Stomach (tissue), 9 donors: ENCODE results near the gene MAP2K2. TPM values are rescaled to one million over a fixed set of nuclear protein-coding genes. Genes with fewer than 3 reads are reported as not detected.

Source experiments
- DNase-seq, 2 donors: peaks; one replicate each; pipeline versions ENCODE4 v3.0.0 to v3.0.0-alpha.2; 2013 to 2019
- H3K27ac ChIP-seq, 5 donors: fragments of 200-600 bp in 4 of 5; sonication (generic) in 4 of 5; one replicate each; pipeline ENCODE4 v1.5.1; 2013 to 2019; ENCODE audit warnings: mild to moderate bottlenecking in 1 of 5, moderate library complexity in 1 of 5
- H3K27me3 ChIP-seq, 3 donors: fragments of 200-600 bp; sonication (generic); one replicate each; pipeline ENCODE4 v1.5.1; 2017 to 2019; ENCODE audit warnings: mixed run types in 1 of 3
- H3K36me3 ChIP-seq, 4 donors: fragments of 200-600 bp; sonication (generic); 1 replicate in 3 of 4; 2 replicates in 1 of 4; pipeline ENCODE4 v1.5.1; 2016 to 2019
- H3K4me1 ChIP-seq, 4 donors: fragments of 200-600 bp; sonication (generic); one replicate each; pipeline ENCODE4 v1.5.1; 2016 to 2019
- H3K4me3 ChIP-seq, 4 donors: fragments of 200-600 bp; sonication (generic) in 3 of 4; one replicate each; pipeline ENCODE4 v1.5.1; 2016 to 2019; ENCODE audit warnings: mild to moderate bottlenecking in 1 of 4
- H3K9me3 ChIP-seq, 4 donors: fragments of 200-600 bp; sonication (generic); one replicate each; pipeline ENCODE4 v1.5.1; 2016 to 2019
- EP300 ChIP-seq: sonication (generic); formaldehyde crosslinking; IDR thresholded peaks from one replicate; pipeline ENCODE4 v1.6.1; 2017; ENCODE audit warnings: antibody characterized with exemption
- POLR2A ChIP-seq, 4 donors: fragments of 450-650 bp; IDR thresholded peaks; one replicate each; pipeline ENCODE4 v1.6.1; 2016; ENCODE audit warnings: antibody characterized with exemption in 4 of 4, control low read depth in 2 of 4, mild to moderate bottlenecking in 1 of 4, moderate library complexity in 1 of 4
- POLR2AphosphoS5 ChIP-seq, 3 donors: sonication (generic); formaldehyde crosslinking; IDR thresholded peaks; one replicate each; pipeline ENCODE4 v1.6.1; 2016; ENCODE audit warnings: antibody characterized with exemption in 3 of 3
- WGBS, 5 donors: extraction: QIAGEN DNeasy Blood & Tissue Kit in 3 of 5; methylation state at CpG; one replicate each; pipeline versions ENCODE4 v1.1.5 to v1.1.7; 2013 to 2018; 5-methylcytosine and 5-hydroxymethylcytosine counted together
- intact Hi-C: fragments of 100-400 bp; cut with DNase I; formaldehyde crosslinking; loops from one replicate; pipeline ENCODE4 v1.15.1; 2023; ENCODE audit warnings: low total_unique reads
- polyA plus RNA-seq, 3 donors: library from polyadenylated mRNA; stranded (reverse); fragments of 200-250 nt; gene quantifications; one replicate each; pipeline ENCODE4 v1.2.3, GENCODE V29; 2013
- total RNA-seq, 5 donors: library from RNA; depleted of rRNA; stranded (reverse); fragments of >200 nt; gene quantifications; one replicate each; pipeline versions ENCODE4 v1.1.0 to v1.2.3, GENCODE V29; 2014 to 2016
- TF ChIP-seq, protein P1 (sequence below), 7 experiments: fragments of 450-650 bp in 4 of 7; fragments of 200-600 bp in 3 of 7; sonication (generic) in 3 of 7; IDR thresholded peaks; one replicate each; pipeline ENCODE4 v1.5.1; 2016 to 2019; ENCODE audit warnings: antibody characterized with exemption in 7 of 7, control low read depth in 2 of 7, mild to moderate bottlenecking in 1 of 7
- donor health status: healthy with polysubstance abuse.
- donor health status: Bipolar disorder and iron deficiency.
- donor health status: healthy.

MAP2K2 gene
- total and polyA plus RNA-seq, 8 donors, result 53.4 to 447 (median 116) TPM

DNA sequence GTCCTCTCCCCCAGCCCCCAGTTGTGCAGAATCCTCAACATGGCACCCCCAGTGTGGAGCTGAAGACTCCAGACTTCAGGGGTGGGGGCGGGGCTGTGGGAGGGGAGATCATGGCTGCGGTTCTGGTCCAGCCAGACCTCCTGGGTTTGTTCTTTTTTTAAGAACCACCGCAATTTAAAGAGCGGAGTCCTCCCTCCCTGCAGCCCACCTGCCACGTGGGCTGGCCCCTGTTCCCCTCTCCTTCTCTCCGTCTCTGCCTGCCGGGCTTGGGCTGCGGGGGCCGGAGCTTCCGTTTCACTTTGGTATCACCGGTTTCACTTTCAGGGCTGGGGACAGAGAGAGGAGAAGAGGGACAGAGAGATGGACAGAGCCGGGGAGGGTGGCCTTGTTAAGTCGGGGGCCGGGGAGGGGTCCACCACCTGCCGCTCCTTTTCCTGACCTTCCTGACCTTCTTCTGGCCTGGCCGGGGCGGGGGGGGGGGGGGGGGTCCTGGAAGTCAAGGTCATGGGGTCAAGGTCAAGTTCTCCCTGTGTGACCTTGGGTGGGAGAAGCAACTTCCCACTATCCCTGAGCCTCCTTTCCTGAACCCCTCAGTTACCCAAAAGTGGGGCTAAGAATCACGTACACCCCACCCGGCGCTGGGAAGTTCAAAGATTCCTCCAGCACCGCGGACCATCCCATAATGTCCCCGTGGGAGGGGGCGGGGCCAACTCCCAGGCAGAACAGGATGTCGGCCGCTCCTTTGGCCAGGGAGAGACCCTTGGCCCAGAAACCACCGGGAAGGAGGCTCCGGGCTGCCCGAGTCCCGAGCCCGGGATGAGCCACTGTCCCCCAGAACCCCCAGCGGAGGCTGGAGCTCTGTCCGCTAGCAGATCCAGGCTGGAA is 45.9 kb downstream of the MAP2K2 start:
- H3K4me1 ChIP-seq, result peaks cover 7 to 32% (median 19%) of the 10 kb centered on the region in 4 donors
- DNase-seq, result peak; percentile 63 to 86
- intact Hi-C loops, result no loop called here
- H3K4me3 ChIP-seq, result peak overlapping the region; percentile 54 to 64 (median 56)
- H3K27me3 ChIP-seq, result no peaks in the 10 kb centered on the region
- H3K27ac ChIP-seq, result peak overlapping the region; percentile 75 to 89 (median 87)
- no peak for TF ChIP-seq POLR2A (IDR thresholded peaks at IDR 0.05)
- TF ChIP-seq EP300, result no peak
- peak in 1 of 3 donors; percentile 3 for TF ChIP-seq POLR2AphosphoS5 (IDR thresholded peaks at IDR 0.05)
- no peaks in the 10 kb centered on the region for H3K36me3 ChIP-seq
- no peaks in the 10 kb centered on the region for H3K9me3 ChIP-seq
- WGBS, 5 donors, result 5 to 18% (median 8%) methylated on average over 24 to 33 of the region's 33 CpGs

DNA sequence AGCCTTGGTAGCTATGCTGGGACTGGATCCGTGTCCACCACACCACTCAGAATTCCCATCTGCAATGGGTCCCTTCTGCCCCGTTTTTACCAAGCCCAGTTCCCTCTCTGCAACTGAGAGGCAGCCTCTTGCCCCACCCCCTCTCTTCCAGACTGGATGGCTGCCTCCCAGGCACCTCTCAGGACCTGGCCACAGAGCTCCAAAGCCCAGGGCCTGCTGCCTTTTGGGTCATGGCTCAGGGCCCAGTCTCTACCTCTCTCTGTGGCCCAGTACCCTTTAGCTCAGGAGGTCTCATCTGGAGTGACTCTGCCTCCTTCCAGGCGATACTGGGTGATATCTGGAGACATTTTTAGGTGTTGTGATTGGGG is 46.9 kb downstream of the MAP2K2 start:
- H3K4me1 ChIP-seq, result peaks cover 7 to 30% (median 18%) of the 10 kb centered on the region in 4 donors
- H3K9me3 ChIP-seq, result no peaks in the 10 kb centered on the region
- TF ChIP-seq, protein P1, sequence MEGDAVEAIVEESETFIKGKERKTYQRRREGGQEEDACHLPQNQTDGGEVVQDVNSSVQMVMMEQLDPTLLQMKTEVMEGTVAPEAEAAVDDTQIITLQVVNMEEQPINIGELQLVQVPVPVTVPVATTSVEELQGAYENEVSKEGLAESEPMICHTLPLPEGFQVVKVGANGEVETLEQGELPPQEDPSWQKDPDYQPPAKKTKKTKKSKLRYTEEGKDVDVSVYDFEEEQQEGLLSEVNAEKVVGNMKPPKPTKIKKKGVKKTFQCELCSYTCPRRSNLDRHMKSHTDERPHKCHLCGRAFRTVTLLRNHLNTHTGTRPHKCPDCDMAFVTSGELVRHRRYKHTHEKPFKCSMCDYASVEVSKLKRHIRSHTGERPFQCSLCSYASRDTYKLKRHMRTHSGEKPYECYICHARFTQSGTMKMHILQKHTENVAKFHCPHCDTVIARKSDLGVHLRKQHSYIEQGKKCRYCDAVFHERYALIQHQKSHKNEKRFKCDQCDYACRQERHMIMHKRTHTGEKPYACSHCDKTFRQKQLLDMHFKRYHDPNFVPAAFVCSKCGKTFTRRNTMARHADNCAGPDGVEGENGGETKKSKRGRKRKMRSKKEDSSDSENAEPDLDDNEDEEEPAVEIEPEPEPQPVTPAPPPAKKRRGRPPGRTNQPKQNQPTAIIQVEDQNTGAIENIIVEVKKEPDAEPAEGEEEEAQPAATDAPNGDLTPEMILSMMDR (IDR thresholded peaks at IDR 0.05), result no peak
- TF ChIP-seq POLR2A (IDR thresholded peaks at IDR 0.05) (no peak), EP300 (no peak), POLR2AphosphoS5 (IDR thresholded peaks at IDR 0.05) (no peak)
- no peak overlapping the region for H3K4me3 ChIP-seq
- peak overlapping the region; percentile 75 to 89 (median 87) for H3K27ac ChIP-seq
- no peak for DNase-seq
- intact Hi-C loops, result no loop called here
- no peaks in the 10 kb centered on the region for H3K27me3 ChIP-seq
- WGBS, 5 donors, result 71 to 85% (median 79%) methylated on average over 3 of the region's 3 CpGs
- no peaks in the 10 kb centered on the region for H3K36me3 ChIP-seq

DNA sequence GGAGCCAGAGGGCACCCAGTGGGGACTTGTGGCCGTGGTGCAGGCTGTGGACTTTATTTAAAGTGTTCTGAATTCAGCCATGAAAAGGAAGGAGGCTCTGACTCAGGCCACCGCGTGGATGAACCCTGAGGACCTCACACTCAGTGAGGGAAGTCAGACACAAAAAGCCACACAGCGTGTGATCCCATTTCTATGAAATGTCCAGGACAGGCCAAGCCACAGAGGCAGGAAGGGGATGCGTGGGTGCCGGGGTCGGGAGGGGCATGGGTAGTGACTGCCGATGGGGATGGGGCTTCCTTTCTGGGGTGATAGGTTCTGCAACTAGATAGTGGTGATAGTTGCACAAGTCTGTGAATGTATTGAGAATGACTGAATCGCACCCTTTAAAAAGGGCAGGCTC is 48.5 kb downstream of the MAP2K2 start:
- no peak overlapping the region for H3K4me3 ChIP-seq
- 57 to 67% (median 62%) methylated on average over 9 of the region's 9 CpGs for WGBS, 5 donors
- DNase-seq, result no peak
- intact Hi-C loops, result no loop called here
- peaks cover 7 to 30% (median 18%) of the 10 kb centered on the region in 4 donors for H3K4me1 ChIP-seq
- no peaks in the 10 kb centered on the region for H3K27me3 ChIP-seq
- H3K27ac ChIP-seq, result no peak overlapping the region
- H3K9me3 ChIP-seq, result no peaks in the 10 kb centered on the region
- H3K36me3 ChIP-seq, result no peaks in the 10 kb centered on the region
- TF ChIP-seq POLR2AphosphoS5 (IDR thresholded peaks at IDR 0.05) (no peak), POLR2A (IDR thresholded peaks at IDR 0.05) (no peak), EP300 (no peak)
- TF ChIP-seq, protein P1 (IDR thresholded peaks at IDR 0.05), result no peak

DNA sequence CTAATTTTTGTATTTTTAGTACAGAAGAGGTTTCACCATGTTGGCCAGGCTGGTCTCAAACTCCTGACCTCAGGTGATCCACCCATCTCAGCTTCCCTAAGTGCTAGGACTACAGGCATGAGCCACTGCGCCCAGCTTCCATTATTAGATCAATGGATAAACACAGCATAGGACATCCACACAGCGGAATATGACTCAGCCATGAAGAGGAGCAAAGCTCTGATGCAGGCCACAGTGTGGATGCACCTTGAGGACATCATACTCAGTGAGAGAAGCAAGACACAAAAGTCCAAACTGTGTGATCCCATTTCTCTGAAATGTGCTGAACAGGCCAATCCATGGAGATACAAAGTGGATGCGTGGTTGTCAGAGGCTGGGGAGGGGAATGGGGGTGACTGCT is 52.3 kb downstream of the MAP2K2 start:
- TF ChIP-seq, protein P1 (IDR thresholded peaks at IDR 0.05), result no peak
- TF ChIP-seq EP300 (no peak), POLR2AphosphoS5 (IDR thresholded peaks at IDR 0.05) (no peak), POLR2A (IDR thresholded peaks at IDR 0.05) (no peak)
- WGBS, 5 donors, result 94 to 97% (median 95%) methylated on average over 3 of the region's 3 CpGs
- Histone ChIP-seq H3K27ac (no peak overlapping the region), H3K27me3 (no peaks in the 10 kb centered on the region), H3K4me1 (peaks cover 10 to 24% (median 15%) of the 10 kb centered on the region in 4 donors), H3K4me3 (no peak overlapping the region), H3K36me3 (no peaks in the 10 kb centered on the region), H3K9me3 (no peaks in the 10 kb centered on the region)
- intact Hi-C loops, result no loop called here
- no peak for DNase-seq
